K562 (cell line): ENCODE results near the gene SNRNP48. TPM values are rescaled to one million over a fixed set of nuclear protein-coding genes. Genes with fewer than 3 reads are reported as not detected.

Experiments
- EGR1 ChIP-seq: fragments of 450-650 bp; conservative IDR thresholded peaks from 2 replicates; pipeline ENCODE4 v1.6.1; 2017; ENCODE audit warnings: mild to moderate bottlenecking
- EHMT2 ChIP-seq: fragments of 450-650 bp; IDR thresholded peaks from 2 replicates; pipeline ENCODE4 v1.6.1; 2018; ENCODE audit warnings: antibody characterized with exemption
- GABPB1 ChIP-seq: sonication (generic); formaldehyde crosslinking; IDR thresholded peaks from 2 replicates; pipeline ENCODE4 v1.8.0; 2022; ENCODE audit warnings: mild to moderate bottlenecking, missing genetic modification reagents
- GATA2 ChIP-seq: sonication (generic); formaldehyde crosslinking; IDR thresholded peaks from 2 replicates; pipeline ENCODE4 v1.4.0; 2020; ENCODE audit warnings: mild to moderate bottlenecking, missing genetic modification reagents
- HNRNPL ChIP-seq: fragments of 200-400 bp; formaldehyde crosslinking; IDR thresholded peaks from 2 replicates; pipeline ENCODE4 v1.6.1; 2017; ENCODE audit warnings: low read depth, mild to moderate bottlenecking, low read length
- JUN ChIP-seq, 2 experiments: sonication (generic) in 1 of 2; formaldehyde crosslinking in 1 of 2; IDR thresholded peaks; 2 replicates each; pipeline versions ENCODE4 v1.6.1 to v1.8.0; 2012 to 2022; ENCODE audit warnings: borderline replicate concordance in 2 of 2, mild to moderate bottlenecking in 2 of 2, improper control_type of control experiment in 1 of 2, low read depth in 1 of 2, low read length in 1 of 2, missing genetic modification reagents in 1 of 2
- NR2F6 ChIP-seq: fragments of 450-650 bp; formaldehyde crosslinking; IDR thresholded peaks from 2 replicates; pipeline ENCODE4 v1.4.0; 2020; ENCODE audit warnings: mild to moderate bottlenecking
- SMAD3 ChIP-seq: fragments of 450-650 bp; formaldehyde crosslinking; conservative IDR thresholded peaks from 2 replicates; pipeline ENCODE4 v1.4.0; 2020; ENCODE audit warnings: mild to moderate bottlenecking
- SP1 ChIP-seq: sonication (generic); formaldehyde crosslinking; IDR thresholded peaks from 2 replicates; pipeline ENCODE4 v1.8.1; 2022; ENCODE audit warnings: mild to moderate bottlenecking, missing genetic modification reagents
- TEAD2 ChIP-seq: fragments of 450-650 bp; IDR thresholded peaks from 2 replicates; pipeline ENCODE4 v1.6.1; 2016; ENCODE audit warnings: missing genetic modification characterization, control low read depth, missing compliant biosample characterization
- ZNF282 ChIP-seq: sonication (generic); formaldehyde crosslinking; IDR thresholded peaks from 2 replicates; pipeline ENCODE4 v1.8.1; 2023; ENCODE audit warnings: missing genetic modification reagents
- ZNF586 ChIP-seq: fragments of 450-650 bp; formaldehyde crosslinking; conservative IDR thresholded peaks from 2 replicates; pipeline ENCODE4 v1.4.0; 2020; ENCODE audit warnings: mild to moderate bottlenecking, moderate library complexity
- ZNF785 ChIP-seq: fragments of 250-450 bp; sonication (Bioruptor Pico); IDR thresholded peaks from 2 replicates; pipeline ENCODE4 v1.4.0; 2020; ENCODE audit warnings: mild to moderate bottlenecking
- polyA plus RNA-seq, 8 experiments: library from polyadenylated mRNA; depleted of rRNA in 4 of 8; stranded (reverse) in 5 of 8; unstranded in 3 of 8; fragments of >200 nt; fragmentation: Nextera tagmentation in 2 of 8; fragmentation: Illumina TruSeq in 1 of 8; extraction: Ambion mirVana in 2 of 8; extraction: Trizol in 1 of 8; gene quantifications; 2 replicates each; pipeline versions ENCODE4 v1.2.1 to v1.2.3, GENCODE V29; 2011 to 2014; ENCODE audit warnings: inconsistent platforms in 1 of 8, missing spikeins in 1 of 8
- total RNA-seq, 7 experiments: library from RNA; depleted of rRNA in 6 of 7; stranded (reverse); fragments of >200 nt in 6 of 7; fragmentation: Illumina TruSeq in 2 of 7; extraction: Trizol in 2 of 7; gene quantifications; 2 replicates each; pipeline versions ENCODE4 v1.2.1 to v1.2.3, GENCODE V29; 2011 to 2021; ENCODE audit warnings: low replicate concordance in 1 of 7
- TF ChIP-seq, protein P1 (sequence below), 2 experiments: IDR thresholded peaks; 2 replicates each; pipeline ENCODE4 v1.6.1; 2011; ENCODE audit warnings: borderline replicate concordance in 1 of 2, control low read depth in 1 of 2, low read depth in 1 of 2, low read length in 1 of 2, mild to moderate bottlenecking in 1 of 2, mixed read lengths in 1 of 2, moderate library complexity in 1 of 2; ENCODE audit not compliant: insufficient read depth in 1 of 2, insufficient read length in 1 of 2, poor library complexity in 1 of 2, severe bottlenecking in 1 of 2; ENCODE audit errors: extremely low read depth in 1 of 2
- TF ChIP-seq, protein P2 (sequence below): fragments of 250-450 bp; sonication (Bioruptor Pico); IDR thresholded peaks from 2 replicates; pipeline ENCODE4 v1.4.0; 2020; ENCODE audit warnings: mild to moderate bottlenecking, moderate library complexity

Gene SNRNP48
- total and polyA plus RNA-seq, 9 of the 15 experiments (the other 6 are each of a cell fraction or from before 2014, with no cell fraction given): 6.2 to 32.9 (median 18.6) TPM

DNA sequence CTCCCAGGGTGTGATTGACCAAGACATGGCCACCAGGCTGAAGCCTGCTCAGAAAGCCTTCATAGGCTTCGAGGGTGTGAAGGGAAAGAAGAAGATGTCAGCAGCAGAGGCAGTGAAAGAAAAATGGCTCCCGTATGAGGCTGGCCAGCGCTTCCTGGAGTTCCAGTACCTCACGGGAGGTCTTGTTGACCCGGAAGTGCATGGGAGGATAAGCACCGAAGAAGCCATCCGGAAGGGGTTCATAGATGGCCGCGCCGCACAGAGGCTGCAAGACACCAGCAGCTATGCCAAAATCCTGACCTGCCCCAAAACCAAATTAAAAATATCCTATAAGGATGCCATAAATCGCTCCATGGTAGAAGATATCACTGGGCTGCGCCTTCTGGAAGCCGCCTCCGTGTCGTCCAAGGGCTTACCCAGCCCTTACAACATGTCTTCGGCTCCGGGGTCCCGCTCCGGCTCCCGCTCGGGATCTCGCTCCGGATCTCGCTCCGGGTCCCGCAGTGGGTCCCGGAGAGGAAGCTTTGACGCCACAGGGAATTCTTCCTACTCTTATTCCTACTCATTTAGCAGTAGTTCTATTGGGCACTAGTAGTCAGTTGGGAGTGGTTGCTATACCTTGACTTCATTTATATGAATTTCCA, 4.6 kb upstream of the SNRNP48 start (continued):
- TF ChIP-seq ZNF586 (CRISPR knock-in tag): no peak
- no peak for TF ChIP-seq JUN (IDR thresholded peaks at IDR 0.05; ENCODE audit: borderline replicate concordance, low read depth, low read length)
- no peak for TF ChIP-seq JUN (CRISPR knock-in tag; IDR thresholded peaks at IDR 0.05; ENCODE audit: borderline replicate concordance)
- peak; percentile 40; the same call in 1 of the 2 replicates for TF ChIP-seq EHMT2
- TF ChIP-seq TEAD2 (tag): no peak
- TF ChIP-seq, protein P1, sequence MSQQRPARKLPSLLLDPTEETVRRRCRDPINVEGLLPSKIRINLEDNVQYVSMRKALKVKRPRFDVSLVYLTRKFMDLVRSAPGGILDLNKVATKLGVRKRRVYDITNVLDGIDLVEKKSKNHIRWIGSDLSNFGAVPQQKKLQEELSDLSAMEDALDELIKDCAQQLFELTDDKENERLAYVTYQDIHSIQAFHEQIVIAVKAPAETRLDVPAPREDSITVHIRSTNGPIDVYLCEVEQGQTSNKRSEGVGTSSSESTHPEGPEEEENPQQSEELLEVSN (IDR thresholded peaks at IDR 0.05; ENCODE audit: borderline replicate concordance in 1 of 2, extremely low read depth in 1 of 2, insufficient read depth in 1 of 2, insufficient read length in 1 of 2, low read depth in 1 of 2, low read length in 1 of 2, poor library complexity in 1 of 2, severe bottlenecking in 1 of 2): peak in 1 of 2 experiments; percentile 5
- TF ChIP-seq ZNF282 (CRISPR knock-in tag): no peak
- no peak for TF ChIP-seq SP1 (CRISPR knock-in tag)
- TF ChIP-seq GABPB1 (CRISPR knock-in tag): peak; percentile 40; the same call in 1 of the 2 replicates
- TF ChIP-seq SMAD3: no peak
- no peak for TF ChIP-seq GATA2 (CRISPR knock-in tag)
- TF ChIP-seq, protein P2, sequence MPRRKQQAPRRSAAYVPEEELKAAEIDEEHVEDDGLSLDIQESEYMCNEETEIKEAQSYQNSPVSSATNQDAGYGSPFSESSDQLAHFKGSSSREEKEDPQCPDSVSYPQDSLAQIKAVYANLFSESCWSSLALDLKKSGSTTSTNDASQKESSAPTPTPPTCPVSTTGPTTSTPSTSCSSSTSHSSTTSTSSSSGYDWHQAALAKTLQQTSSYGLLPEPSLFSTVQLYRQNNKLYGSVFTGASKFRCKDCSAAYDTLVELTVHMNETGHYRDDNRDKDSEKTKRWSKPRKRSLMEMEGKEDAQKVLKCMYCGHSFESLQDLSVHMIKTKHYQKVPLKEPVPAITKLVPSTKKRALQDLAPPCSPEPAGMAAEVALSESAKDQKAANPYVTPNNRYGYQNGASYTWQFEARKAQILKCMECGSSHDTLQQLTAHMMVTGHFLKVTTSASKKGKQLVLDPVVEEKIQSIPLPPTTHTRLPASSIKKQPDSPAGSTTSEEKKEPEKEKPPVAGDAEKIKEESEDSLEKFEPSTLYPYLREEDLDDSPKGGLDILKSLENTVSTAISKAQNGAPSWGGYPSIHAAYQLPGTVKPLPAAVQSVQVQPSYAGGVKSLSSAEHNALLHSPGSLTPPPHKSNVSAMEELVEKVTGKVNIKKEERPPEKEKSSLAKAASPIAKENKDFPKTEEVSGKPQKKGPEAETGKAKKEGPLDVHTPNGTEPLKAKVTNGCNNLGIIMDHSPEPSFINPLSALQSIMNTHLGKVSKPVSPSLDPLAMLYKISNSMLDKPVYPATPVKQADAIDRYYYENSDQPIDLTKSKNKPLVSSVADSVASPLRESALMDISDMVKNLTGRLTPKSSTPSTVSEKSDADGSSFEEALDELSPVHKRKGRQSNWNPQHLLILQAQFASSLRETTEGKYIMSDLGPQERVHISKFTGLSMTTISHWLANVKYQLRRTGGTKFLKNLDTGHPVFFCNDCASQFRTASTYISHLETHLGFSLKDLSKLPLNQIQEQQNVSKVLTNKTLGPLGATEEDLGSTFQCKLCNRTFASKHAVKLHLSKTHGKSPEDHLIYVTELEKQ (CRISPR knock-in tag): no peak
- no peak for TF ChIP-seq NR2F6 (CRISPR knock-in tag)
- no peak for TF ChIP-seq EGR1
- TF ChIP-seq ZNF785 (CRISPR knock-in tag): no peak
- no peak for TF ChIP-seq HNRNPL
